Fibroblast of lung (primary cell): Measurements from ENCODE around the gene HBS1L.
"Not testable (repeated sequence)": the region's sequence is repeated elsewhere in the genome, so short reads cannot be mapped to it uniquely, and the experiment has no call there.

ENCODE experiments used
- EZH2 ChIP-seq: IDR thresholded peaks from 2 replicates; pipeline ENCODE4 v1.5.1; 2012; ENCODE audit warnings: low read length, control low read depth, mild to moderate bottlenecking; ENCODE audit errors: missing control alignments
- TF ChIP-seq, protein P1 (sequence below), 2 donors: IDR thresholded peaks in 1 of 2; conservative IDR thresholded peaks in 1 of 2; 1 replicate in 1 of 2; 2 replicates in 1 of 2; pipeline ENCODE4 v1.5.1; 2011 to 2012; ENCODE audit warnings: low read length in 2 of 2, control low read depth in 1 of 2, inconsistent platforms in 1 of 2, low read depth in 1 of 2, mild to moderate bottlenecking in 1 of 2

DNA sequence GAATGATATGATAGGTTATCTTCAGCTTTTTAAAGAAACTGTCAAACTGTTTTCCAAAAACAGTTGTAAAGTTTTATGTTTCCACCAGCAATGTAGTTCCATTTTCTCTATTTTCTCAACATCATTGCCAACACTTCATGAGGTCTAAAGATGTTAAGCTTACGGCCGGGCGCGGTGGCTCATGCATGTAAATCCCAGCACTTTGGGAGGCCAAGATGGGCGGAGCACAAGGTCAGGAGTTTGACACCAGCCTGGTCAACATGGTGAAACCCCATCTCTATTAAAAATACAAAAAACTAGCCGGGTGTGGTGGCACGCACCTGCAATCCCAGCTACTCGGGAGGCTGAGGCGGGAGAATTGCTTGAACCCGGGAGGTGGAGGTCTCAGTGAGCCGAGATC is 3.7 kb upstream of the HBS1L start:
- TF ChIP-seq, protein P1, sequence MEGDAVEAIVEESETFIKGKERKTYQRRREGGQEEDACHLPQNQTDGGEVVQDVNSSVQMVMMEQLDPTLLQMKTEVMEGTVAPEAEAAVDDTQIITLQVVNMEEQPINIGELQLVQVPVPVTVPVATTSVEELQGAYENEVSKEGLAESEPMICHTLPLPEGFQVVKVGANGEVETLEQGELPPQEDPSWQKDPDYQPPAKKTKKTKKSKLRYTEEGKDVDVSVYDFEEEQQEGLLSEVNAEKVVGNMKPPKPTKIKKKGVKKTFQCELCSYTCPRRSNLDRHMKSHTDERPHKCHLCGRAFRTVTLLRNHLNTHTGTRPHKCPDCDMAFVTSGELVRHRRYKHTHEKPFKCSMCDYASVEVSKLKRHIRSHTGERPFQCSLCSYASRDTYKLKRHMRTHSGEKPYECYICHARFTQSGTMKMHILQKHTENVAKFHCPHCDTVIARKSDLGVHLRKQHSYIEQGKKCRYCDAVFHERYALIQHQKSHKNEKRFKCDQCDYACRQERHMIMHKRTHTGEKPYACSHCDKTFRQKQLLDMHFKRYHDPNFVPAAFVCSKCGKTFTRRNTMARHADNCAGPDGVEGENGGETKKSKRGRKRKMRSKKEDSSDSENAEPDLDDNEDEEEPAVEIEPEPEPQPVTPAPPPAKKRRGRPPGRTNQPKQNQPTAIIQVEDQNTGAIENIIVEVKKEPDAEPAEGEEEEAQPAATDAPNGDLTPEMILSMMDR (conservative IDR thresholded peaks at IDR 0.05 in 1 of 2, IDR thresholded peaks at IDR 0.05 in 1 of 2; ENCODE audit: low read depth in 1 of 2, low read length in 2 of 2) = not testable (repeated sequence)
- not testable (repeated sequence) for TF ChIP-seq EZH2
